ENCODE data around the gene CCNY. TPM values are rescaled to one million over a fixed set of nuclear protein-coding genes. Genes with fewer than 3 reads are reported as not detected.
A peak's percentile ranks its signal among the peaks of the same experiment; 100 is the strongest.

Gene CCNY
- total and polyA plus RNA-seq, 8 donors: 60.9 to 87.6 (median 81.7) TPM

DNA sequence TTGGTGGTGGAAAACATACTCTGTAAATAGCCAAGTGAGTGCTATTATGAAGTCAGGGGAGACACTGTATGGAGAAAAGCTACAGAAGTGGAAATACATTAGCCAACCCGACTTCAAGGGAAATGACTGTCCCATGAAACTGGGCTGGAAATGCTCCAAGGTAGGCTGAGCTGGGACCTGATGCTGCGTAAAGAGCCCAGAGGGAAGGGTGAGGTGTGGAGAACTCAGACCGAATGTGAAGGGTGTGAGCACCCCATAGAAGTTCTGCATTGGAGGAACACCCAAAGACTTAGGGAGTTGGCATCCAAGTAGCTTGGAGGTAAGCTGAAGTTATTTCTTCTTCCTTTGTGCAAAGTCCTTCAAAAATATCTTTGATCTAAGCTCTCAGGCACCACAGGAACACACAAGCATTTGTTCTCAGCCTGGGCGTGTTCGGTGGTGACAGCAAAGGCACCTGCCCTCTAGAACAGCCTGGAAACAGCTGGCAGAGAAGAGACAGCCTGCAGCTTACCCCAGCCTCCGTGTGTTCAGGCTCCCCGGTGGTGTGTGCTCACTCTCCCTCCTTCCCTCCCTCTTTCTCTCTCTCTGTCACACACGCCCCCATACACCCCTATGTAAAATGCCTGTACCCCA lies 249.7 kb downstream of the CCNY start:
- Histone ChIP-seq H3K4me1 (no peaks in the 10 kb centered on the region), H3K36me3 (no peaks in the 10 kb centered on the region), H3K27me3 (no peaks in the 10 kb centered on the region), H3K9me3 (no peaks in the 10 kb centered on the region), H3K4me3 (no peak overlapping the region), H3K27ac (no peak overlapping the region)
- ATAC-seq (peak; percentile 21), DNase-seq (no peak)
- intact Hi-C loops (cut with DNase I): no loop called here
- TF ChIP-seq, protein P1, sequence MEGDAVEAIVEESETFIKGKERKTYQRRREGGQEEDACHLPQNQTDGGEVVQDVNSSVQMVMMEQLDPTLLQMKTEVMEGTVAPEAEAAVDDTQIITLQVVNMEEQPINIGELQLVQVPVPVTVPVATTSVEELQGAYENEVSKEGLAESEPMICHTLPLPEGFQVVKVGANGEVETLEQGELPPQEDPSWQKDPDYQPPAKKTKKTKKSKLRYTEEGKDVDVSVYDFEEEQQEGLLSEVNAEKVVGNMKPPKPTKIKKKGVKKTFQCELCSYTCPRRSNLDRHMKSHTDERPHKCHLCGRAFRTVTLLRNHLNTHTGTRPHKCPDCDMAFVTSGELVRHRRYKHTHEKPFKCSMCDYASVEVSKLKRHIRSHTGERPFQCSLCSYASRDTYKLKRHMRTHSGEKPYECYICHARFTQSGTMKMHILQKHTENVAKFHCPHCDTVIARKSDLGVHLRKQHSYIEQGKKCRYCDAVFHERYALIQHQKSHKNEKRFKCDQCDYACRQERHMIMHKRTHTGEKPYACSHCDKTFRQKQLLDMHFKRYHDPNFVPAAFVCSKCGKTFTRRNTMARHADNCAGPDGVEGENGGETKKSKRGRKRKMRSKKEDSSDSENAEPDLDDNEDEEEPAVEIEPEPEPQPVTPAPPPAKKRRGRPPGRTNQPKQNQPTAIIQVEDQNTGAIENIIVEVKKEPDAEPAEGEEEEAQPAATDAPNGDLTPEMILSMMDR (IDR thresholded peaks at IDR 0.05): no peak

DNA sequence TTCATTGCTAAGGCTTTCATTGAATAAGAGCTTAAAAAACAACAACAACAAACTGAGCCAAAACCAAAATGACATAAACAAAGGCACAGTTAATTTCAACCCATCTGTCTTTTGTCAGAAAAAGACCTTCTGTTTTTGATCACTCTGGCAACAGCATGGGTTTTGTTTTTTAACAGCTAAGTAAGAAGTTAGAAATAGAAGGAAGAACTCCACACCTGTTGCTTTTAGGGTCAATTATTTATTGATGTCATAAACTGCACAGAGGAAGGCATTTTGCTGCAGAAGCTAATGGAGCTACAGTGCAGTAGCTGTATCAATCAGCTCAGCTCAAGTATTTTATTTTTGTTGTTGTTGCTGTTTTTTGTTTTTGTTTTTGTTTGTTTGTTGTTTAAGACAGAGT lies 252.5 kb downstream of the CCNY start:
- Histone ChIP-seq H3K27ac (no peak overlapping the region), H3K4me3 (no peak overlapping the region), H3K36me3 (no peaks in the 10 kb centered on the region), H3K27me3 (no peaks in the 10 kb centered on the region), H3K4me1 (no peaks in the 10 kb centered on the region), H3K9me3 (peaks cover 0 to 2% of the 10 kb centered on the region in 2 donors)
- TF ChIP-seq, protein P1 (IDR thresholded peaks at IDR 0.05): no peak
- ATAC-seq (no peak), DNase-seq (no peak)
- intact Hi-C loops (cut with DNase I): no loop called here

DNA sequence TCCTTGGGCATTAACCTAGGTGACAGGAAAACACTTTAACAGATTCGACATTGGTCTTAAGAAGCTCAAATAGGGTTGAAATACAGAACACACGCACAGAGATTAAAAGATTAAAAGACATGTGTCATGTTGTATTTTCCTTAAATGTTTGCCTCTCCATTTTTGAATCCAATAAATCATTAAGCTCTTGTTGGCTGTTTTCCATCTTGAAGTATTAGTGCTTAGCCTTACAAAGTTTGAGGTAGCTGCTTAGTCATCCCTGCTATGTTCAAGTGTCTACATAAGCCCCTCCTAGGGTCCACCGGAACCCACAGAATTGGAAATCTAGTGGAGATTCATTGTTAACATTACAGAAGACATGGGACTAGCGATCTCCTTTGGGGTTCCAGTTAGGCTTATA lies 256.1 kb downstream of the CCNY start:
- Histone ChIP-seq H3K36me3 (no peaks in the 10 kb centered on the region), H3K9me3 (peaks cover 0 to 2% of the 10 kb centered on the region in 2 donors), H3K4me3 (no peak overlapping the region), H3K27ac (no peak overlapping the region), H3K27me3 (no peaks in the 10 kb centered on the region), H3K4me1 (no peaks in the 10 kb centered on the region)
- ATAC-seq (no peak), DNase-seq (no peak)
- TF ChIP-seq, protein P1 (IDR thresholded peaks at IDR 0.05): no peak
- intact Hi-C loops (cut with DNase I): no loop called here

DNA sequence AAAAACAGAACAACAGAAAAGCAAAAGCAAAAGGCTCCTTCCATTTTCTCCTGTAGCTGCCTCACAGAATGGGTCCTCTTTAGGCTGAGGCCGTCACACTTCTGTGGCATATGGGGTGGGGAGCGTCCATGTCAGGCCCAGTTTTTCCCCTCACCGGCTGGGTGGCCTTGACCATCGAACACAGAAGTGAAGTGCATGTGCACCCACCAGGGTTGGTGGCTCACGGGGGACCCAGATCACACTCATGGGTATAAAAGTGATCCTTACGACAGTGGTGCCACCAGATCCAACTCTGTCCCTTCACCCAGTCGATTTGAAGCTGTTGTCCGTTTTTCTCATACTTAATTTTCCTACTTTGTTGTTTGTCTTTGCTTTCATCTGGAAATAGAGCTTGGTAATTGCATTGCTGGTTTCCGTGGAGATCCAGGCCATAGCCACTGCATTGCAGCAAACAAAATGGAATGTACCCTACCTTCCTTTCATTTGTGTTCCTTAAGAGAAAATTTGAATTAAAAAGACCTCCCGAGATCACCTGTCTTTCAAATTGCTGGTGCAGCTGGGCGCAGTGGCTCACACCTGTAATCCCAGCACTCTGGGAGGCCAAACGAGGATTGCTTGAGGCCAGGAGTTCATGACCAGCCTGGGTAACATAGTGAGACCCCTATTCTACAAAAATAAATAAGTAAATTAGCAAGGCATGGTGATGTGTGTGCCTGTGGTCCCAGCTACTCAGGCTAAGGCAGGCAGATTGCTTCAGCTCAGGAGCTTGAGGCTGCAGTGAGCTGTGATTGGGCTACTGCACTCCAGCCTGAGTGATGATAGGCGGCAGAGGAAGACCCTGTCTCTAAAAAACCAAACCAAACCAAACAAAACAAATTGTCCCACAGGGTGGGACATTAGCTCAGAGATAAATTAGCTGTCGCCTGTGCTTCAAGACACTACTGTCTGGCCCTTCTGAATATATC lies 258.1 kb downstream of the CCNY start:
- Histone ChIP-seq H3K9me3 (peaks cover 0 to 2% of the 10 kb centered on the region in 2 donors), H3K27ac (no peak overlapping the region), H3K4me3 (no peak overlapping the region), H3K27me3 (no peaks in the 10 kb centered on the region), H3K36me3 (no peaks in the 10 kb centered on the region), H3K4me1 (no peaks in the 10 kb centered on the region)
- DNase-seq (no peak), ATAC-seq (no peak)
- TF ChIP-seq, protein P1 (IDR thresholded peaks at IDR 0.05): no peak
- intact Hi-C loops (cut with DNase I): no loop called here

DNA sequence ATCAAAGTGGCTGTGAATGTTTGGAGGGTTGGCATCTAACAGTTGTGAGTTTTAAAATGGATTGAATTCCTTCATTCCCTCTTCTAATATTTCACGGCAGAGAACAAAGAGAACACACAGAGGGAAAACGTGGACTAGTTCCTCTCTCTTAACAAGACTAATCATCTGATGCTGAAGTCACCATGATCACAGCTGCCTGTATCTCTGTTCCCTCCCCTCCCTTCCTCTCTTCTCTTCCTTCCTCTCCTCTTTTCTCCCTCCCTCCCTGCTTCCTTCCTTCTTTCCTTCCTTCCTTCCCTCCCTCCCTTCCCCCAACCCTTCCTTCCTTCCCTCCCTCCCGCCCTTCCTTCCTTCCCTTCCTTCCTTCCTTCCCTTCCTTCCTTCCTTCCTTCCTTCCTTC lies 258.8 kb downstream of the CCNY start:
- Histone ChIP-seq H3K36me3 (no peaks in the 10 kb centered on the region), H3K27ac (no peak overlapping the region), H3K4me3 (no peak overlapping the region), H3K27me3 (no peaks in the 10 kb centered on the region), H3K9me3 (peaks cover 0 to 2% of the 10 kb centered on the region in 2 donors), H3K4me1 (no peaks in the 10 kb centered on the region)
- TF ChIP-seq, protein P1 (IDR thresholded peaks at IDR 0.05): no peak
- intact Hi-C loops (cut with DNase I): no loop called here
- no peak for DNase-seq
- no peak for ATAC-seq
